Activated B cell treated with CpG ODN at 0.5 μM for 24 hours (primary cell): Measurements from ENCODE around the gene SLC15A1. TPM values are rescaled to one million over a fixed set of nuclear protein-coding genes. Genes with fewer than 3 reads are reported as not detected.

ENCODE experiments used
- ATAC-seq: fragments of 200-7000 bp; cut with Tn5 transposase; one replicate; pipeline ENCODE4 v1.10.0; 2021; ENCODE audit warnings: low read depth, mild to moderate bottlenecking, moderate library complexity
- CTCF ChIA-PET: fragments of 350-600 bp; sonication (Branson Sonifier 250); formaldehyde crosslinking; loops from one replicate; lab custom pipeline; 2021; ENCODE audit warnings: antibody characterized with exemption; lab: Charles Lee
- POLR2A ChIA-PET: fragments of 350-600 bp; sonication (Branson Sonifier 250); formaldehyde crosslinking; loops from one replicate; lab custom pipeline; 2021; ENCODE audit warnings: antibody characterized with exemption; lab: Charles Lee
- DNase-seq: peaks from one replicate; pipeline ENCODE4 v3.0.0; 2022
- H3K27ac Mint-ChIP-seq: one replicate; pipeline ENCODE4 v1.8.0; 2020; ENCODE audit warnings: mixed read lengths
- H3K27me3 Mint-ChIP-seq: one replicate; pipeline ENCODE4 v1.8.0; 2021; ENCODE audit warnings: mixed read lengths
- H3K36me3 Mint-ChIP-seq: one replicate; pipeline ENCODE4 v1.8.0; 2021; ENCODE audit warnings: low read depth, mixed read lengths
- H3K4me1 Mint-ChIP-seq: one replicate; pipeline ENCODE4 v1.8.0; 2021; ENCODE audit warnings: mixed read lengths
- H3K4me3 Mint-ChIP-seq: one replicate; pipeline ENCODE4 v1.8.0; 2020; ENCODE audit warnings: mild to moderate bottlenecking, mixed read lengths
- H3K9me3 Mint-ChIP-seq: one replicate; pipeline ENCODE4 v1.8.0; 2020; ENCODE audit warnings: mixed read lengths
- intact Hi-C: fragments of 100-400 bp; cut with micrococcal nuclease; formaldehyde crosslinking; loops from one replicate; pipeline ENCODE4 v1.15.1; 2024
- total RNA-seq: library from RNA; stranded (reverse); gene quantifications from 2 replicates; pipeline ENCODE4 v1.2.3, GENCODE V29; 2022
- TF ChIP-seq, protein P1 (sequence below): fragments of 200-600 bp; IDR thresholded peaks from one replicate; pipeline ENCODE4 v1.8.0; 2022; ENCODE audit warnings: antibody characterized with exemption, mild to moderate bottlenecking

SLC15A1 gene
- total RNA-seq, 1 donor from 2014 or later, result not detected

DNA sequence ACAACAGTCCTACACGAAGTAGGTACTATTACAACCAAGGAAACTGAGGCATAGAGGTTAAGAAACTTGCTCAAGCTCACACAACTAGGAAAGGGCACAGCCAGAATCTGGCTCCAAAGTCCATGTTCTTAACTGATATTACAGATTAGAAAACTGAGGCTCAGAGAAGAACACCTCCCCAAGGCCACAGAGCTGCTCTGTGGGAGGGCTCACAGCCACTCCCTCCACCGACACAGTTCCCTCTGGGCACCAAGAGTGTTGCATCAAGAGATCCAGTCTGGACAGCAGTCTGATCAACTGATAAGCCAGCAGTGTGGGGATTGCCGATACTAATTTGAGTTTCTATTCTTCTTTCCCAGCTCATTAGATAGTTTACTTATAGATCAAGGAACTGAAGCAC lies 29.5 kb downstream of the SLC15A1 start:
- ATAC-seq (no peak), DNase-seq (no peak)
- Mint-ChIP-seq H3K4me3 (no peak overlapping the region), H3K27ac (no peak overlapping the region), H3K4me1 (no peaks in the 10 kb centered on the region), H3K27me3 (no peaks in the 10 kb centered on the region), H3K36me3 (no peaks in the 10 kb centered on the region), H3K9me3 (no peaks in the 10 kb centered on the region)
- ChIA-PET POLR2A (no interaction called here), CTCF (no interaction called here)
- TF ChIP-seq, protein P1, sequence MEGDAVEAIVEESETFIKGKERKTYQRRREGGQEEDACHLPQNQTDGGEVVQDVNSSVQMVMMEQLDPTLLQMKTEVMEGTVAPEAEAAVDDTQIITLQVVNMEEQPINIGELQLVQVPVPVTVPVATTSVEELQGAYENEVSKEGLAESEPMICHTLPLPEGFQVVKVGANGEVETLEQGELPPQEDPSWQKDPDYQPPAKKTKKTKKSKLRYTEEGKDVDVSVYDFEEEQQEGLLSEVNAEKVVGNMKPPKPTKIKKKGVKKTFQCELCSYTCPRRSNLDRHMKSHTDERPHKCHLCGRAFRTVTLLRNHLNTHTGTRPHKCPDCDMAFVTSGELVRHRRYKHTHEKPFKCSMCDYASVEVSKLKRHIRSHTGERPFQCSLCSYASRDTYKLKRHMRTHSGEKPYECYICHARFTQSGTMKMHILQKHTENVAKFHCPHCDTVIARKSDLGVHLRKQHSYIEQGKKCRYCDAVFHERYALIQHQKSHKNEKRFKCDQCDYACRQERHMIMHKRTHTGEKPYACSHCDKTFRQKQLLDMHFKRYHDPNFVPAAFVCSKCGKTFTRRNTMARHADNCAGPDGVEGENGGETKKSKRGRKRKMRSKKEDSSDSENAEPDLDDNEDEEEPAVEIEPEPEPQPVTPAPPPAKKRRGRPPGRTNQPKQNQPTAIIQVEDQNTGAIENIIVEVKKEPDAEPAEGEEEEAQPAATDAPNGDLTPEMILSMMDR, result no peak
- intact Hi-C loops, result no loop called here

DNA sequence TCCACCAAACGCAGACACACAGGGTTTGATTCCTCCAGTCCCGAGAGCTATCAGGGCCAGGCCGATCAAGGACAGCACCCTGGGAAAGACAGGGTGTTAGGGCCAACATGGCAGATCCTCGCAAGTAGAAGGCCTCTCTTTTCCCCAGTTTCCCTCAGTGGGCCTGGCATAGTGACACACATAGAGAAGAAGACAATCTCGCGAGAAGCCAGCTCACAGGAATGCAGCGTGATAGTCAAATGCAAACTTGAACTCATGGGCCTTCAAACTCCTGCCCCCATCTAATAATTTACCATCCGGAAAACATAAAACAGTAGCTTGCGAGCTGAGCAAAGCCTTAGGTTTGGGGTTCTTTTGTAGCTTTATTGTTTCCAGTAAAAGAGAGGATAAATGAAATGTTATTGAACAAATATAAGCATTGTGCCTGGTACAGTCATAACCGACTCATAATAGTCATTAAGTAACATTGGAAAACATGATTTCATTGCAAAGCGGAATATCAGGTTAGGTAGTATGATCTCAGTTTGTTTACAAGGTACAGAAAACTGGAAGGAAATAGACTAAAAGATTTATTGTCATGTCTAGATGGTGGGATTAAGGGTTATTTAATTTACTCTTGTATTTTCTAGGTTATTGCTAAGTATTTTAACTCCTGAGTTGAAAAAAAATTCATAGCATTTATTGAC lies 30.5 kb downstream of the SLC15A1 start:
- TF ChIP-seq, protein P1, result no peak
- POLR2A ChIA-PET, result no interaction called here
- H3K4me1 Mint-ChIP-seq, result no peaks in the 10 kb centered on the region
- H3K4me3 Mint-ChIP-seq, result no peak overlapping the region
- no peaks in the 10 kb centered on the region for H3K27me3 Mint-ChIP-seq
- H3K36me3 Mint-ChIP-seq, result no peaks in the 10 kb centered on the region
- no peak overlapping the region for H3K27ac Mint-ChIP-seq
- no peak for ATAC-seq
- intact Hi-C loops, result no loop called here
- H3K9me3 Mint-ChIP-seq, result no peaks in the 10 kb centered on the region
- DNase-seq, result no peak
- CTCF ChIA-PET, result no interaction called here

DNA sequence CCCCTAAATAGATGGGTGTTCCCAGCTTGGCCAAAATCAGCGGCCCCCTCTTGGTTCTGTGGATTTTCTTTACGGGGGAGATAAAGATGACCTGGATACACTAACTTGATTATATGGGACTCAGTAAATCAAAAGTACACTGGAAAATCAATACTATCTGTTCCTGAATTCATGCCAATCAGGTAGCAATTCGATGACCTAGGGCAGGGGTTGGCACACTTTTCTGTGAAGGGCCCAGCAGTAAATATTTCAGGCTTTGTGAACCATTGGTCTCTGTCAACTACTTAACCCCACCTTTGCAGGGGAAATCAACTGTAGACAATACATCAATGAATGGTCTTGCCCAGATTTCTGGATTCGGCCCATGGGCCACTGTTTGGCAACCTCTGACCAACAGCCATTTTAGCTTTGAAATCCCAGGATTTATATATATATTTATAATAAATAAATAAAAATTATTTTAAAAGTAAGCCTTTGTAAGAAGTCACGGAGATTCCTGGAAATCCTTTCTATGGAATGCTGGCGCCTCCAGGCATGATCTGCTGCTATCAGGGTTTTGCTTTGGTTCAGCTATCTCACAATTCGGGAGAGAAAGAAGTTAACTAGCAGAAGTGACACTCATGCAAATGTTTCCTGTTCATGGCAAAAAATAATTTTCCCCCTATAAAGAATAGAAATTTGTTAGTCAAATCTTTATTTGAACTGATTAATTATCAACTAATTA lies 32.8 kb downstream of the SLC15A1 start:
- Mint-ChIP-seq H3K4me3 (no peak overlapping the region), H3K36me3 (no peaks in the 10 kb centered on the region), H3K27me3 (no peaks in the 10 kb centered on the region), H3K4me1 (no peaks in the 10 kb centered on the region), H3K9me3 (no peaks in the 10 kb centered on the region), H3K27ac (no peak overlapping the region)
- DNase-seq (no peak), ATAC-seq (no peak)
- ChIA-PET POLR2A (no interaction called here), CTCF (no interaction called here)
- intact Hi-C loops, result no loop called here
- TF ChIP-seq, protein P1, result no peak

DNA sequence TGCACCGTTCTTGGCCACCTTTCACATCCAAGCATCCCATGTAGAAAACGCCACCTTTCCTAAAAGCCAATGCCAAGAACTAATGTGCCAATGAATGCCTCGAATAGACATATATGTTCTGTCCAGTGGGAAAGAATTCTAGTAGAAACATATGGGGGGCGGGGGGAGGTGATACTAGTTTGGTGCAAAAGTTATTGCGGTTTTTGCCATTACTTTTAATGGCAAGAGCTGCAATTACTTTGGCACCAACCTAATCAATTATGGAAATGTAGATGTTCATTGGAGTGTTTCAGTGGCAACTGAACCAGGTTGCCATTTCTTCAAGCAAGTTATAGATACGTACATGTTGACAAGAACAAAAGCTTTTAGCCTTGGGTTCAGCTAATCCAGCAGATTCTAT lies 34.6 kb downstream of the SLC15A1 start:
- Mint-ChIP-seq H3K27me3 (no peaks in the 10 kb centered on the region), H3K9me3 (no peaks in the 10 kb centered on the region), H3K4me3 (no peak overlapping the region), H3K36me3 (no peaks in the 10 kb centered on the region), H3K4me1 (no peaks in the 10 kb centered on the region), H3K27ac (no peak overlapping the region)
- TF ChIP-seq, protein P1, result no peak
- no peak for DNase-seq
- intact Hi-C loops, result no loop called here
- ChIA-PET POLR2A (no interaction called here), CTCF (no interaction called here)
- no peak for ATAC-seq

DNA sequence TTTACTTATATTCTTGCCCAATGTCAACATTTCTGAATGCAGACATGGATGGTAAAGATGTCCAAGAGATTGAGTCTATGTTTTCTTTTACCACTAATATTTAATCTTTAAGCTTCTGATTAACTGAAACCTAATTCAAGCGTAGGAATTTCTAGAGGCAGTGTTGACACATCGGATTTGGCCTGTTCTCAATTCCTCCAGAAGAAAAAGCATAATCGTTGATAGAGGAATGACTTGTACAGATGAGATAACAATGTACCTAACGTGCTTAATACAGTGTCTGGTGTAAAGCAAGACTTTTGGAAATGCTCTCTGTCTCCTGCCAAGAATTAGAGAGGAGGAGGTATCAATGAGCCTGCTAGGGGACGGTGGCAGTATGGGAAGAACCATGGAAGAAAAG lies 35.2 kb downstream of the SLC15A1 start:
- no peaks in the 10 kb centered on the region for H3K9me3 Mint-ChIP-seq
- H3K27me3 Mint-ChIP-seq, result no peaks in the 10 kb centered on the region
- intact Hi-C loops, result no loop called here
- H3K4me1 Mint-ChIP-seq, result no peaks in the 10 kb centered on the region
- CTCF ChIA-PET, result no interaction called here
- H3K4me3 Mint-ChIP-seq, result no peak overlapping the region
- DNase-seq (no peak), ATAC-seq (no peak)
- POLR2A ChIA-PET, result no interaction called here
- H3K36me3 Mint-ChIP-seq, result no peaks in the 10 kb centered on the region
- H3K27ac Mint-ChIP-seq, result no peak overlapping the region
- TF ChIP-seq, protein P1, result no peak
